GM18873 (cell line): Measurements from ENCODE around the gene USP37.

ENCODE experiments used
- ATAC-seq: cut with Tn5 transposase; IDR thresholded peaks from one replicate; pipeline ENCODE4 v1.9.1; 2021; ENCODE audit warnings: mild to moderate bottlenecking, moderate library complexity, moderate number of reproducible peaks; ENCODE audit not compliant: unreplicated experiment, low FRiP score

Gene USP37

DNA sequence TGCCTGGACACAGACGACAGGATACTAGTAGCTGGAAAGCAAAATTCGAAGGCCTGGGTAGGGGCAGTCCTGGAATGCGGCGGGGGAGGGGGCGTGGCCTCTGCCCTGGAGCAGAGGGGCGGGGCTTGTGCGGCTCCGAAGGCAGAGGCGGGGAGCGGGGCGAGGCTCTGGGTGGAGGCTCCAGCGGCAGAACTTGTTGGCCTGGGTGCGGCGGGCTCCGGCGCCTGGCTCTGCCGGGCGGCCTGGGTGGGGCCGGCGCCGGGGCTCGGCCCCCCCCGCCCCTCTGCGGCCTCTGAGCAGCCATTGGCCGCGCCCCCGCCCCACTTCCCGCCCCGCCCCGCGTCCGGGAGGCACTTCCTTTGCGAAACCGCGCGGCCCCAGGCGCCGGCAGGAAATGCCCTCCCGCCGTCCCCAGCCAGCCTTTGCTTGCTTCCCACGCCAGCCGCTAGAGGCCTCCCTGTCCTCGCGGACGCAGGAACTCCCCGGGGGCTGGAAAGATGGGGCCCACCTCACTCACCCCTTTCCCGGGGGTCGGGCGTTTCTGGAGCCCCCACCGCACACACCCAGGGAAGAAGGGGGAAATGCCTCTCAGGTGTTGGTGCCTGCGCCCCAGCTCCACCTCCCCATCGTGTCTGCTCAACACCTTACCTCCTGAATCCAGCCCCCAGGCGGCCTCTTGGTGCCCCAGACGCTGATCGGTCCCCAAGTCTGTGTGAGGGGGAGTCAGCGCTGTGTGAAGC is 161.8 kb downstream of the USP37 start:
- peak; percentile 61 for ATAC-seq

DNA sequence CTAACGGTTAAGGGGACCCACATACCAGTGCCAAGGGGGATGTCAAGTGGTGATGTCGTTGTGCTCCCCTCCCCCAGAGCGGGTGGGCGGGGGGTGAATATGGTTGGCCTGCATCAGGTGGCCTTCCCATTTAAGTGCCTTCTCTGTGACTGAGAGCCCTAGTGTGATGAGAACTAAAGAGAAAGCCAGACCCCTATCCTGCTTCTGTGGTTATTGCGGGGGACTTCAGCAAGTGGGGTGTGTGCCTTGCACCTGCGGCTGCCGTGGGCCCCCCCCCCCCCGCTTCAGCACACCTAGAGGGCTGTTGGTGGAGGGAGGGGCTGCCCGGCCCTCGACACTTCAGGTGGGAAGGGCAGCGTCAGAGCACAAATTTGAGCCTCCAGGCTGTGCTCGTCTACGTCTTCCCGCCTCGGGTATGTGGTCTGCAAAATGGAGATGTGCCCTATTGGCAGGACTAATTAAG is 162.4 kb downstream of the USP37 start:
- ATAC-seq = no peak

DNA sequence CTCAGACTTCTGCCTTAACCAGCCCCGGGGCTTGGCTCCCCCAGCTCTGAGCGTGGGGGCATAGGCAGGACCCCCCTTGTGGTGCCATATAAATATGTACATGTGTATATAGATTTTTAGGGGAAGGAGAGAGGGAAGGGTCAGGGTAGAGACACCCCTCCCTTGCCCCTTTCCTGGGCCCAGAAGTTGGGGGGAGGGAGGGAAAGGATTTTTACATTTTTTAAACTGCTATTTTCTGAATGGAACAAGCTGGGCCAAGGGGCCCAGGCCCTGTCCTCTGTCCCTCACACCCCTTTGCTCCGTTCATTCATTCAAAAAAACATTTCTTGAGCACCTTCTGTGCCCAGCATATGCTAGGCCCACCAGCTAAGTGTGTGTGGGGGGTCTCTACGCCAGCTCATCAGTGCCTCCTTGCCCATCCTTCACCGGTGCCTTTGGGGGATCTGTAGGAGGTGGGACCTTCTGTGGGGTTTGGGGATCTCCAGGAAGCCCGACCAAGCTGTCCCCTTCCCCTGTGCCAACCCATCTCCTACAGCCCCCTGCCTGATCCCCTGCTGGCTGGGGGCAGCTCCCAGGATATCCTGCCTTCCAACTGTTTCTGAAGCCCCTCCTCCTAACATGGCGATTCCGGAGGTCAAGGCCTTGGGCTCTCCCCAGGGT is 162.9 kb downstream of the USP37 start:
- ATAC-seq = no peak

DNA sequence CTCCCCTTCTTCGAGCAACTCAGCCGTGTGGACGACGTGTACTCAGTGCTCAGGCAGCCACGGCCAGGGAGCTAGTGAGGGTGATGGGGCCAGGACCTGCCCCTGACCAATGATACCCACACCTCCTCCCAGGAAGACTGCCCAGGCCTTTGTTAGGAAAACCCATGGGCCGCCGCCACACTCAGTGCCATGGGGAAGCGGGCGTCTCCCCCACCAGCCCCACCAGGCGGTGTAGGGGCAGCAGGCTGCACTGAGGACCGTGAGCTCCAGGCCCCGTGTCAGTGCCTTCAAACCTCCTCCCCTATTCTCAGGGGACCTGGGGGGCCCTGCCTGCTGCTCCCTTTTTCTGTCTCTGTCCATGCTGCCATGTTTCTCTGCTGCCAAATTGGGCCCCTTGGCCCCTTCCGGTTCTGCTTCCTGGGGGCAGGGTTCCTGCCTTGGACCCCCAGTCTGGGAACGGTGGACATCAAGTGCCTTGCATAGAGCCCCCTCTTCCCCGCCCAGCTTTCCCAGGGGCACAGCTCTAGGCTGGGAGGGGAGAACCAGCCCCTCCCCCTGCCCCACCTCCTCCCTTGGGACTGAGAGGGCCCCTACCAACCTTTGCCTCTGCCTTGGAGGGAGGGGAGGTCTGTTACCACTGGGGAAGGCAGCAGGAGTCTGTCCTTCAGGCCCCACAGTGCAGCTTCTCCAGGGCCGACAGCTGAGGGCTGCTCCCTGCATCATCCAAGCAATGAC is 163.6 kb downstream of the USP37 start:
- no peak for ATAC-seq

DNA sequence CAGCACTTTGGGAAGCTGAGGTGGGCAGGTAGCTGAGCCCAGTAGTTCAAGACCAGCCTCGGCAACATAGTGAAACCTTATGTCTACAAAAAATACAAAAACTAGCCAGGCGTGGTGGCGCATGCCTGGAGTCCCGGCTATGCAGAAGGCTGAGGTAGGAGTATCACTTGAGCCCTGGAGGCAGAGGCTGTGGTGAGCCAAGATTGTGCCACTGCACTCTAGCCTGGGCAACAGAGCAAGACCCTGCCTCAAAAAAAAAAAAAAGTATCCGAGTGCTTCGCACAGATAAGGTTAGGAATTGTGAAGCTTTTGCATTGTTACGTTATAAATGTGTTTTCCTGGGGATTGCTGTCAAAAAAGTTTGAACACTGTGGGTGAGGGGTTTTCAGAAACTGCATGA is 164.3 kb downstream of the USP37 start:
- no peak for ATAC-seq

DNA sequence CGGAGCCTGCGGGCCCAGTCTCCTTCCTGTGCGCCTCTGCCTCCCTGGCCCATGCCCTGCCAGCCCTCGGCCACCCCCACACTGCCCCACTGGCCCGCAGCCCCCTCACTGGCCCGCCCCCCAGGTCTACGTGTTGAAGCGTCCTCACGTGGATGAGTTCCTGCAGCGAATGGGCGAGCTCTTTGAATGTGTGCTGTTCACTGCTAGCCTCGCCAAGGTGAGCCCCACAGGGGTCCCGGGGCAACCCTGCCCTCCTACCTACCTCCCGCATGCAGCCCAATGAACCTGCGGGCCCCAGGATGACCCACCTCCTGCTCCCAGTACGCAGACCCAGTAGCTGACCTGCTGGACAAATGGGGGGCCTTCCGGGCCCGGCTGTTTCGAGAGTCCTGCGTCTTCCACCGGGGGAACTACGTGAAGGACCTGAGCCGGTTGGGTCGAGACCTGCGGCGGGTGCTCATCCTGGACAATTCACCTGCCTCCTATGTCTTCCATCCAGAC is 165.2 kb downstream of the USP37 start:
- no peak for ATAC-seq

DNA sequence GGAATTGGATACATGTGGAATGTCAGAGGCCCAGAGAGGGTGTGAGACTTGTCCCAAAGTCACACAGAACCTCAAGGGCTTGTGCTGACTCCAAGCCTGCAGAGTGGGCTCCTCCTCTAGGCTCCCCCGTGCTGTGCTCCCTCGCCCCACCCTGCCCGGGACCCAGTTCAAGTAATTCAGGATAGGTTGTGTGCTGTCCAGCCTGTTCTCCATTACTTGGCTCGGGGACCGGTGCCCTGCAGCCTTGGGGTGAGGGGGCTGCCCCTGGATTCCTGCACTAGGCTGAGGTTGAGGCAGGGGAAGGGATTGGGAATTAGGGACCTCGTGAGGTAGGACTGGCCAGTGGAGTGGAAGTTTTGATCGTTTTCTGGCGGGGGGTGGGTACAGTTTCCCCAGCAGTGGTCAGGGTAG is 165.7 kb downstream of the USP37 start:
- no peak for ATAC-seq

DNA sequence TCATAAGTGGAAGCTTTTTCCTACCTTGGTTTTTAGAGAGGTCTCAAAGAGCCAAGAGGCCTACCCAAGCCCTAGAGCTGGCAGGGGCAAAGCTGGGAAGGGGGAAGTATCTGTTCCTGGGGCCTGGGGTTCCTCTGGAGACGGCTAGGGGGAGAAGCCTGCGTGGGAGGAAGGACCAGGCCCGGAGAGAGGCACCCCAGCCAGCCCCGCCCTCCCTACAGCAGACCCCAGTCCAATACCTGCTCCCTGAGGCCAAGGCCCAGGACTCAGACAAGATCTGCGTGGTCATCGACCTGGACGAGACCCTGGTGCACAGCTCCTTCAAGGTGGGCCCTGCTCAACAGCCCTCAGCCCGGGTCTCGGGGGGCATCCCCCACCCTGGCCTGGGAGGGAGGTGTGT is 166.3 kb downstream of the USP37 start:
- no peak for ATAC-seq

DNA sequence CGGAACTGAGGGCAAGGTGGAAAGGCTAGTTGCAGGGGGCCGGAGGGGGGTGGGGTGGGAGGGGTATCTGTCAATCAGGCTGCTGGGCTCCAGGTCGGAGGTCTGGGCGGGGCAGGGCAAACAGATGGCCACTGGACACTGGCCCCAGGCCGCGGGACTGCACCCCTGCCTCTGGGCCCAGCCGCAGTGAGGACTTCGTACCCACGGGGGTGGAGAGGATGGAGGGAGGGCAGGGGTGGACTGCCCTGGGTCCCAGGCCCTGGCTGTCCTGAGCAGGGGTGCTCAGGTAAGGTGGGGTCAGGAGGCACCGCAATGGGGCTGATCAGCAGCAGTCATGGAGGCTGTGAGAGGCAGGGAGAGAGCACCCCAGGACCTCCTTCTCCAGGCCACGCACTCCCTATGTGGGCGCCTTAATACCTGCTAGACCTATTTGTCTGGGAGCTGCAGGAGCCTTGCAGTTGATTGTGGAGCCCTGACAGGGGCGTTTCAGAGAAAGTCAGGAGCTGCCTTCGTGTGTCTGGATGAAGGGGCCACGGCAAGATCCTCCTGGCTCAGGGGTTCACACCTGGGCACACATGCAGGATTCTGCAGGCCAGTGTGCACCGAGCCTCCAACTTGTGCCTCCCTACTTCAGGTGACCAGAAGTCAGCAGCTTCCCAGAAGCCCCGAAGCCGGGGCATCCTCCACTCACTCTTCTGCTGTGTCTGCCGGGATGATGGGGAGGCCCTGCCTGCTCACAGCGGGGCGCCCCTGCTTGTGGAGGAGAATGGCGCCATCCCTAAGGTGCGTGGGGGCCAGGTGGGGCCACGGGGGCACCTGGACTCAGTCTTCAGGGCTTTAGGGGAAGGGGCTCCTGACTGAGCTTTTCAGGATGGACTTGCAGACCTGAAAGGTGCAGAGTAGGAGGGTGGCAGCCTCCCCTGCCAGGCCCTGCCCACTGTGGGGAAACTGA is 166.9 kb downstream of the USP37 start:
- no peak for ATAC-seq
